PFSK-1 (cell line): ENCODE data around the gene USP47.

Source experiments
- FOXP2 ChIP-seq: optimal IDR thresholded peaks from 2 replicates; pipeline ENCODE3; 2011; ENCODE audit warnings: borderline replicate concordance, control low read depth, inconsistent platforms; ENCODE audit not compliant: insufficient read depth; ENCODE audit errors: extremely low read length, extremely low read depth
- POLR2AphosphoS5 ChIP-seq: IDR thresholded peaks from 2 replicates; pipeline ENCODE4 v1.6.1; 2012; ENCODE audit warnings: low read depth, mild to moderate bottlenecking, control low read depth, low read length, moderate library complexity
- REST ChIP-seq, 2 experiments: IDR thresholded peaks; 2 replicates each; pipeline versions ENCODE4 v1.6.1 to v1.8.0; 2011 to 2012; ENCODE audit warnings: low read depth in 2 of 2, low read length in 2 of 2, control low read depth in 1 of 2, inconsistent platforms in 1 of 2, mild to moderate bottlenecking in 1 of 2, moderate library complexity in 1 of 2; ENCODE audit not compliant: insufficient read depth in 1 of 2
- SIN3A ChIP-seq: IDR thresholded peaks from 2 replicates; pipeline ENCODE4 v1.6.1; 2012; ENCODE audit warnings: mild to moderate bottlenecking, low read length, moderate library complexity, borderline replicate concordance; ENCODE audit not compliant: insufficient read depth
- TAF1 ChIP-seq: IDR thresholded peaks from 2 replicates; pipeline ENCODE4 v1.6.1; 2012; ENCODE audit warnings: low read length, control low read depth, borderline replicate concordance; ENCODE audit not compliant: insufficient read depth

USP47 gene

GRCh38 chr11:11972730-11973341, 131.1 kb downstream of the USP47 start:
- TF ChIP-seq FOXP2 (no peak), TAF1 (no peak), REST (IDR thresholded peaks at IDR 0.05; ENCODE audit: insufficient read depth in 1 of 2, low read depth in 2 of 2, low read length in 2 of 2) (no peak), SIN3A (no peak), POLR2AphosphoS5 (no peak)

DNA sequence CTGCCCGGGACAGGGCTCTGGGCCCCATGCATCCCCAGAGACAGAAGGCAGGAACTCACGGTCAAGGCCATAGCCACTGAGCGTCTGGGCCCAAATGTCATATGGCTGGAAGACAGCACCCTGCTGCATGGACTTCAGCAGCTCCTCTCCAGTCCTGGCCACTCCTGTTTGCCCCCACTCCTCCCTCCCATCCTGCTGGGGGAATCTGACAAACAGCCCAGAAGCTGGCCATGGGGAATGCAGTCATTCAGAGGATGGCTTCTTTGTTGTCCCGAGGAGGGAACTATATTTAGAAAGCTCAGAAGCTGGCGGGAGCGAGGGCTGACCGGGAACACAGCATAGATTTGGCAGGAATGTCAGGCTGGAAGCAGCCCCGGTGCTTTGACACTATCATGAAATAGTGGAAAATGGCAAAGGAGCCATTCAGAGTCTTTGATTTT, 131.6 kb downstream of the USP47 start:
- TF ChIP-seq SIN3A (no peak), FOXP2 (no peak), POLR2AphosphoS5 (no peak), TAF1 (no peak), REST (IDR thresholded peaks at IDR 0.05; ENCODE audit: insufficient read depth in 1 of 2, low read depth in 2 of 2, low read length in 2 of 2) (no peak)

DNA sequence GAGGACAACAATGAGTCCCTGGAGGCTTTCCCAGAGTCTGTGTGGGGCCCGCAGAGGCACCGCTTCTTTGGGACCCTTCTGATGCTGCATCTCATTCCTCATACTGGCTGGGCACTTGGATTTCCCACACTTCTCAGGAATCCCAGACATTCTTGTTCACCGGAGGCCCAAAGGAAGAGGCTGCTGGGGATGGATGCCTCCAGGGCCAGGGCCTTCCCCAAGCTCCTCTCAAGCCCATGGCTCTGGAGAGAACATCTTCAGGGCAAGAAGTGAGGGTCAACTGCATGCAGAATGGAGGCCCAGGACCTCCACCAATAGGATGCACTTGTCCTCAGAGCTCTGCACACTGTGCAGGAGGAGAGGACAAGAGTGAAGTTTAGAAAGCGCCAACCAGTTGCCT, 132.1 kb downstream of the USP47 start:
- no peak for TF ChIP-seq TAF1
- no peak for TF ChIP-seq POLR2AphosphoS5
- TF ChIP-seq REST (IDR thresholded peaks at IDR 0.05; ENCODE audit: insufficient read depth in 1 of 2, low read depth in 2 of 2, low read length in 2 of 2) = no peak
- TF ChIP-seq SIN3A = no peak
- TF ChIP-seq FOXP2 = no peak

DNA sequence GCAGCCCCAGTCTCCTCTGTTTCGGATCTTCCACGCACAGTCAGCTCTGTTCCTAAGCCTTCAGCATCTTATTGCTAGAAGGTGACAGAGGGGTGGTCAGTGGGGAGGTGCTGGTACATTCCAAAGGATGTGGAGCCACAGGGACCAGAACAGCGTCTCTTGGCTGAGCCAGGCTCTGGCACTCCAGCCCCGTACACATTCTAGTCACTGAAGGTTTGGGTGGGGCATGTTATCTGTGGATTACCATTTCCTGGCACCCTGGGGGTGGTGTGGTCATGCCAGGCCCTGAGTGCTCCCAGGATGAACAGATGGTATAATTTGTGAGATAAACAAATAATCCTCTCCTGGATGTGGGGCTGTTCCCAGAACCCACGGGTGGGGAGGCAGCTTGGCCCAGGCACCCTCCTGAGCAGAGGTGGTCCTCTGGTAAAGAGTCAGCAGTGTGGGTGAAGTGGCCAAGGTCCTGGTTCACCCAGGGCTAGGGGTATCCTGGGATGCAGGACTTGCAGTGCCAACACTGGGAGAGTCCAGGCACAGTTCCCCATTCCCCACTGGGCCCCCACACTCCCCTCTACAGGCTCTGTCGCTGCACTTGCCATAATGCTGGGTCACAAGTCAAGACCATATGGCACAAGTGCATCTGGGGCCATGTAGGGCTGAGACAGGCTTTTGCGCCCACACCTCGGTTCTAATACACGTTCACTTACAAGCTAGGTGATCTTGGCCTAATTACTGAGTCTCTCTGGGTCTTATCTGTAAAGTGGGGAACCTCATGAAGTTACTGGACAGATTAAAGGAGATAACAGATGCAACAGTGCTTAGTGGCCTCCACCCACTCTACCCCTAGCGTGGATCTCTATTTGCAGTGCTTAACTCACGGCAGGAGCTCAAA, 133.7 kb downstream of the USP47 start:
- TF ChIP-seq SIN3A (no peak), REST (IDR thresholded peaks at IDR 0.05; ENCODE audit: insufficient read depth in 1 of 2, low read depth in 2 of 2, low read length in 2 of 2) (no peak)
